DMS114 treated with DMSO at 0.1 percent for 48 hours (cell line): Measurements from ENCODE around the gene PSORS1C1.
A peak's percentile ranks its signal among the peaks of the same experiment; 100 is the strongest.
"Not testable (repeated sequence)": the region's sequence is repeated elsewhere in the genome, so short reads cannot be mapped to it uniquely, and the experiment has no call there.

Experiments
- DNase-seq: peaks from one replicate; lab custom pipeline; 2025; ENCODE audit not compliant: unreplicated experiment; lab: John Stamatoyannopoulos, UW

Gene PSORS1C1

DNA sequence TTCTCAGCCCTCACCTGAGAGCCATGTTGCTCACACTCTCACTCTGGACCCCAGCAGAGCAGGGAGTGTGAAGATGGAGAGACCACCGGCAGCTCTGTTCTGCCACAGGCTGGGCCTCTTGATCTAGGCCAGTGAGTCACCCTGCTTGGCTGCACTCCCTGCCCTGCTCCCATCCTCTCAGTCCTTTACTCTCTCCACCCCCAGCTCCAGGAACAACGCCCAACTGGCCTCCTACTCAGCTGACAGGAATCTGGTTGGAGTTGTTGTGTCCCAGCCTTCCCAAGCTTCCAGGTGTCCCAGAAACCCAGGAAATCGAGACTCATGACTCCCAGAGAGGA is at the start of gene PSORS1C1:
PSORS1C1 (plus strand) TSS at position 260 of the 338 bp plus-strand sequence. CDS start 14,833 bp downstream, outside the sequence.
- DNase-seq: no peak

DNA sequence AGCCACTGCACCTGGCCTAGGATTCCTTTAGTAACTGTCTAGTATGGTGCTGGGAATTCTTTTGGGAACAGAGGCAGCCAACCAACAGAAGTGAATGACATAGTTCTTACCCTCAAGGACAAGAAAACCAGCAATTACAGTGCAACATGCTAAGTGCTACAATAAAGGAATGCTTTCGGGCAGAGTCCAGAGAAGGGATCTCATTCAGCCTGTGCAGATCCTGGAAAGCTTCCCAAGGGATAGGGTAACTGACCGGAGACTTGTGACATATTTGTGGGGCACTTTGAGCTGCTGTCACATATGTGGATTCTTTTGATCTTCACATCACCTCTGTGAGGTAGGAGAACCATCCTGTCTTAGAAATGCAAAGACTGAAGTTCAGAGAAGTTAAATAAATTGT is 49.0 kb upstream of the PSORS1C1 start:
- DNase-seq: no peak

GRCh38 chr6:31067028-31067427 is 47.6 kb upstream of the PSORS1C1 start:
- not testable (repeated sequence) for DNase-seq

- not testable (repeated sequence) for DNase-seq
Measured at GRCh38 chr6:31067891-31068668, 46.5 kb upstream of the PSORS1C1 start.

DNA sequence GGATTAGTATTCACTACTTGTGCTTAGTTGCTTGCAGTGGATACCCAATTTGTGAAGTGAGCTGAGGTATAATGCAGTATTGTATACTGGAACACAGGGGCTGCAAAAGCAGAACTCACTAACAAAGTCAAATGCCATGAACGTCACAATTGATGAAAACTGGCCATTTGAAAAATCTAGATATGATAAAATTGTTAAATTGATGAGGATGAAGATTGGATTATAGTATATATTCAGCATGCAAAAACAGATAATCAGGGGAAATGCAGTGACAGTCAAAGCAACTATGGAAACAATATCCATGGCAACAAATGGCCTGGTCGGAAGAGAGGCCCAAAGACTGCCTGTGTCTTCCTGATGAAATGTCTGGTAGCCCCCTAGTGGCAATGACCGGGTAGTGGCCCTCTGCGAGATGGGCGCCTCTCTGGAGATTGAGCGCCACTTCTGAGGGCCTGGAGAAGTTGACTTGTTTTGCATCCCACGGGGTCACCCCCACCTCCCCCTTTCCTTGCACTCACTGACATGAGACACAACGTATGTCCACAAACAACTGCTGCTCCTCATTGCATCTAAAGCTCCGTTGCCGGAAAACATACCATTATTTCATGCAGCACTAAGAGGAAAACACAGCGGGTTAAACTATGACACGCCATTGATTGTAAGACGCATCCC is 45.8 kb upstream of the PSORS1C1 start:
- DNase-seq: peak; percentile 45

- DNase-seq: peak; percentile 79
Measured at GRCh38 chr6:31070711-31071197, 43.8 kb upstream of the PSORS1C1 start.

- DNase-seq: no peak
Measured at GRCh38 chr6:31074401-31074800, 40.2 kb upstream of the PSORS1C1 start.

DNA sequence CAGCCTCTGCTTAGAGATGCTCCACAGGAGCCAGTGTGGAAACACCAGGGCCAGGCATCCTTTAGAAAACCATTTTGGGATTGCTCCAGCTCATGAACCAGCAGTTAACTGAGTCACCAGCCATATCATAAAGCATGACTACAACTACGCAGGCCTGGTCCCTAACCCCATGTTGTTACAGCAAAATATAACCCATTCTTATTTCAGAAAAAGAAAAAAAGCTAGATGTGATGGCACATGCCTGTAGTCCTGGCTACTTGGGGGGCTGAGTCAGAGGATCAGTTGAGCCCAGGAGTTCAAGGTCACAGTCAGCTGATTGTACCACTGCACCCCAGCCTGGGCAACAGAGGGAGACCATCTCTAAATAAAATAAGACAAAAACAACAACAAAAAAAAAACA is 39.1 kb upstream of the PSORS1C1 start:
- no peak for DNase-seq

- no peak for DNase-seq
Measured at GRCh38 chr6:31076611-31077010, 38.0 kb upstream of the PSORS1C1 start.

DNA sequence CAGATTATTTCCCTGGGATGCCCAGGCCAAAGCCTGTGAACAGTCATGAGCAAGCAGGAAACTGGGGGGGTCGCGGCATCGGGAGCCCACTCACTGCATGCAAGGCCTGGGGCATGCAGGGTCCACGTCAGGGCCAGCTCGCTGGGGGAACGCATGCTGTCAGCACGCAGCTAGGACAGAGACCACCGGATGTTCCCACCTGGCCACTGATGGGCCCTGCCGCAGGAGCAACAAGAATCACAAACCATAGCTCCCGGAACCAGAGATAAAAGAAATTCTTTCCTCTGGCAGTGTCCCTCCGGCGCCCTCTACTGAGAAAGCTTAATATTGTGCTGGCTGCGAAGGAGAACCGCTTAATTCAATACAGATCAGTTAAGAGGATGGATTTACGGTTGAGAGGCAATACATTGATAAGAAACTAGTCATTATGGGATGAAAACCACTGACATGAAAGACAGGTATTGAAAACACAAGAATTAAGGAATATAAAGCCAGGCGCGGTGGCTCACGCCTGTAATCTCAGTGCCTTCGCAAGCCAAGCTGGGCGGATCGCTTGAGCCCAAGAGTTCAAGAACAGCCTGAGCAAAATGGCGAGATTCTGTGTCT is 34.8 kb upstream of the PSORS1C1 start:
- DNase-seq: peak; percentile 71

GRCh38 chr6:31081872-31082271 is 32.7 kb upstream of the PSORS1C1 start:
- no peak for DNase-seq

DNA sequence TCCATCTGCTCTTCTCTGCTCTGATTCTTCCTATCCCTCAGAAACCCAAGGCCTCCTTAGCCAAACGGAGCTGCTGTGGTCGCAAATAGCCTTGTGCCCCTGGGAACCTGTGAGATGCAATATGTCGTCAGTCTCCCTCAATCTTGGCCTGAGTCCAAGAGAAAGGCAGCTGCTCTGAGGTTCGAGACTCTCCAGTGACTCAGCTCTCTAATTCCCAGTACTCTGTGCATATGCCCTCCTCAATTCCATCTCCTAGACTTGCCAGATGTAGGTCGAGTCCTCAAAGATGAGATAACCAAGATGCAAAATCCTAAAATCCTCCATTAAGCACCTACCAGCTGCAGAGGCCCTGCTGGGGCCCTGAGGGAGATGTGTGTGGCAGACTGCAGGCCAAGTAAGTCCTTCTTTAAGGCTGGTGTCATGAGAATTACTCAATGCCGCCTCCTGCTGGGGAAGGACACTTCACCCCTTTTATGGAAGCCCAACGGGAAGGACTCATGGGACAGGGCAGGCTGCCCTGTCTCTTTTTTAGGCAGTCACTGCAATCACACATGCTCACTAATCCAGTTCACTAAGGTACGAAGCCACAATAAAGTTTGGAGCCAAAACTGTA is 30.8 kb upstream of the PSORS1C1 start:
- DNase-seq: no peak

DNA sequence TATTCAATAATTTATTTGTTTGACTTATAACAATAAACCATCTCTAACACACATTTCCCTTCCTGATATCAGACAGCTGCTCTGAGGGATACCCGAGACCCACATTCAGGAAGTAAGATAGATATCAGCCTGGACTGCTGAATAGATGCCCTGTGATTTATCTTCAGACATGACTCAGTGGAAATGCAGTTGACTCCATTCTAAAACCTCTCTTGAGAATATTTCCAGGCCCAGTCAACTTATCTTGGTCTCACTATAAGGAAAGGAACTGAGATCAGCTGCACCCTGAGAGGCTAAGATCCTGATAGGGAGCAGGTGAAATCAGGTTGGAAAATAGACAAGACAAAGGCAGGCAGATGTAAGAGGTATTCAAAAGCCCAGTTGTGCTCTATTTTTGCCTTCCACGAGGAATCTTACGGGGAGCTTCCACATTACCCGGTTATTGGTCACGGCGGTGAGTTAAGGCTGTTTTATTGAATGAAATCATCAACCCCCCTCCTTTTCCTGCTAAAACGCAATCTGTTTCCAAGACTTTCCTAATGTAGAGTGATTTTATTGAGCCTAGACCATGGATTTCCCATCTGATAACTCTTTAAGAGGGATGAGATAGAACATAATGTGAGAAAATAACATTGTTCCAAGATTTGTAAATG is 27.7 kb upstream of the PSORS1C1 start:
- no peak for DNase-seq

DNA sequence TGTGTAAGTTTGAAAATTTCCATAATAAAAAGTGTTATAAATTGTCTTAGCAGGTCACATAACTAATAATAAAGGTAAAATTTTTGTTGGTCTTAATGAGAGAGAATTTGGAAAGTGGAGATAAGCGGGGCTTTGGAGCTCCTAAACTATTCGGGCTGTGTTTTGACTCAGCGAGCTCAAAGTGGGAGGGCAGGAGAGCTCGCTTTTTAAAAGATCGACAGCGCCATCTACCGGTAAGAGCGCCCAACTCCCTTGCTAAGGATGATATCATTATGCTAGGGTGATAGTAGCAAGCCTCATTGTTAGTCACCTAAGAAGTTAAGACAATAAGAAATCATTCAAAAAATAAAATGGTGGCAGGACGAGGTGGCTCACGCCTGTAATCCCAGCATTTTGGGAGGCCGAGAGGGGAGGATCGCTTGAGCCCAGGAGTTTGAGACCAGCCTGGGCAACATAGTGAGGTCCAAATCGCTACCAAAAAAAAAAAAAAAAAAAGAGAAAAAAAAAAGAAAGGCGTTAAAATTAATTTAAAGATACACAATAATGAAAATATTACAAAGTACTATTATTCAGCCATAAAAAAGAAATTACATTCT is 27.0 kb upstream of the PSORS1C1 start:
- peak; percentile 71 for DNase-seq

DNA sequence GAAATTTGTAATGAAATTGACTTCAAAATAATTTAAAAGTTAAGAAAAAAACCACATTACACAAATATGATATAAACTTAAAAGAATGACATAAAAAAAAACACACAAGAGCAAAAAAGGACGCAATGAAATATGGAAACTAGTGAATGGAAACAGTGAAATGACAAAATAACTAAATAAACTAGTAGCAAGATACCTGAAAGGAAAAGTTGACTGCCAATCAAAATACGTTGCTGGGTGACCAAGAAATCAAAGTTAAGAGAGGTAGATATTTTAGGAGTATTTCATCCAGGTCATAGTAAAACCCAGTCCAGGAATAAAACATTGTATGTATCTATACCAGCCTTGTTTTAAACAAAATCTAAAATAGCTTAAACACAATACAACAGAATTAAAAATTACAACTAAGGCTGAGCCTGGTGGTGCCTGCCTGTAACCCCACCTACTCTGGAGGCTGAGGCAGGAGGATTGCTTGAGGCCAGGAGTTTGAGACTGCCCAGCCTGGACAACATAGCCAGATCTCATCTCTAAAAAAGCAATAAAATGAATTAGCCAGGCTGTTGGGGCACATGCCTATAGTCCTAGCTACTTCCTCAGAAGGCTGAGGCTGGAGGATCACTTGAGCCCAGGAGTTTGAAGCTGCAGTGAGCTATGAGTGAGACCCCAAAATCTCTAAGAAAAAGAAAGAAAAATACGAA is 24.2 kb upstream of the PSORS1C1 start:
- no peak for DNase-seq

- DNase-seq: no peak
Measured at GRCh38 chr6:31090973-31091364, 23.6 kb upstream of the PSORS1C1 start.

DNA sequence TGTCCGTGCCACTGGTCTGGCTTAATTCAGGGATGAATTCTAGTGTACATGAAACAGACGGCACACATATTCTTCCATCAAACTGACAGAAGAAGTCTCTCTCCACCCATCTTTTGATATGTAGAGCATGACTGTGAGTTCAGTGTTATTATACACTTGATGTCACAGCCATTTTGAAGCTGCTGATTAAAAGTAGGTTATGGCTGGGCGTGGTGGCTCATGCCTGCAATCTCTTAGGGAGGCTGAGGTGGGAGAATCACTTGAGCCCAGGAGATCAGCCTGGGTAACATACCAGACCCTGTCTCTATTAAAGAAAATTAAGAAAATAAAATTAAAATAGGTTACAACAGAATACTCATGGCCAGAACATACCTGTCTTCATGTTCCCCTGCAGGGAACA is 22.9 kb upstream of the PSORS1C1 start:
- no peak for DNase-seq

DNA sequence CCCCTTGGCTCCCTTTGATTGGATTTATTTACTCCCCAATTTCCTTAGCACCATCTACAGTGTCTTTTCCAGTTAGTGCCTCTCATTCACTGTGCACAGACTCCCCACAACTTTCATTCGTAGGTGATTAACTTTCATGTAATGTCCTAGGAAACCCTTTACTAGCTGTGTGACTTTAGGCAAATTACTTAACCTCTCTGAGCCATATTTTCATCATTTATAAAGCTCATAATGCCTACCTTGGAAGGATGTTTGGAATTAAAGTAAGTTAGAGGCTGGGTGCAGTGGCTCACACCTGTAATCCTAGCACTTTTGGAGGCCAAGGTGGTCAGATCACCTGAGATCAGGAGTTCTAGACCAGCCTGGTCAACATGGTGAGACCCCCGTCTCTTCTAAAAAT is 22.4 kb upstream of the PSORS1C1 start:
- no peak for DNase-seq

DNA sequence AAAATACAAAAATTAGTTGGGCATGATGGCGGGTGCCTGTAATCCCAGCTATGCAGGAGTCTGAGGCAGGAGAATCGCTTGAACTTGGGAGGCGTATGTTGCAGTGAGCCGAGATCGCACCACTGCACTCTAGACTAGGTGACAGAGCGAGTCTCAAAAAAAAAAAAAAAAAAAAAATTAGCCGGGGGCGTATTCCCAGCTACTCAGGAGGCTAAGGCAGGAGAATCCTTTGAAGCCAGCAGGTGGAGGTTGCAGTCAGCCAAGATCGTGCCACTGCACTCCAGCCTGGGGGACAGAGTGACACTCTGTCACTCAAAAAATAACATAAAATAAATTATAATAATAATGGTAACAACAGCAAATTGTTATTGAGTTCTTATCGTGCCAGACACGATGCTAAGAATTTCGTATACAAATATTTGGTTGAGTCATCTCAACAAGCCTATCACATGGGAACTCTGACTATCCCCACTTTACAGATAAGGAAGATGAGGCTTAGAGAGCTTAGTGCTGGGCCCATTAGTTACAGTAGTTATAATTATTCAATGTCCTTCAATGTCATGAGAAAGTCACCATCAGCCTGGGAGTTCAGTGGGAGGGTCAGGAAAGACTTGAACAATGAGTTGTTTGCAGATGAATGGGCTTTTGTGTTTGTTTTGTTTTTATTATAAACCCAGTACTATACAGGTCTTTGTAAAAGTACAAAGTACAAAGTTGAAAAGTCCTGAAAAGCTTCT is 21.7 kb upstream of the PSORS1C1 start:
- DNase-seq: no peak
